HEK293 (cell line): Measurements from ENCODE around the gene PHYKPL.
A peak's percentile ranks its signal among the peaks of the same experiment; 100 is the strongest.

ENCODE experiments used
- CTCF ChIA-PET: fragments of 350-600 bp; formaldehyde crosslinking; extraction: SDS; loops from one replicate; lab custom pipeline; 2021; ENCODE audit warnings: antibody characterized with exemption; lab: Yijun Ruan, JAX
- POLR2A ChIA-PET: fragments of 300-600 bp; formaldehyde crosslinking; extraction: SDS; loops from one replicate; lab custom pipeline; 2020; ENCODE audit warnings: antibody characterized with exemption, inconsistent platforms; lab: Yijun Ruan, JAX
- H3K27ac ChIP-seq: fragments of 200-500 bp; sonication (Bioruptor generic); 2 replicates; pipeline ENCODE4 v1.5.1; 2014; ENCODE audit warnings: low read depth, low read length, control low read depth, inconsistent platforms; ENCODE audit errors: extremely low read depth
- H3K36me3 ChIP-seq, 2 experiments: fragments of 200-500 bp in 1 of 2; sonication (Bioruptor generic) in 1 of 2; 1 replicate in 1 of 2; 2 replicates in 1 of 2; pipeline ENCODE4 v1.5.1; 2014 to 2017; ENCODE audit warnings: inconsistent platforms in 2 of 2, low read length in 2 of 2; ENCODE audit not compliant: control insufficient read depth in 2 of 2, insufficient read depth in 1 of 2
- H3K4me1 ChIP-seq: fragments of 200-500 bp; sonication (Bioruptor generic); 2 replicates; pipeline ENCODE4 v1.5.1; 2014; ENCODE audit warnings: mild to moderate bottlenecking, low read length, inconsistent platforms; ENCODE audit not compliant: control insufficient read depth, insufficient read depth
- H3K4me3 ChIP-seq: 2 replicates; pipeline ENCODE4 v1.5.1; 2011; ENCODE audit warnings: low read depth, mild to moderate bottlenecking, control low read depth, low read length, moderate library complexity
- H3K9me3 ChIP-seq: fragments of 200-500 bp; sonication (Bioruptor generic); 2 replicates; pipeline ENCODE4 v1.5.1; 2014; ENCODE audit warnings: low read depth, low read length, inconsistent platforms; ENCODE audit not compliant: control insufficient read depth, insufficient read depth
- EGR2 ChIP-seq: fragments of 450-650 bp; formaldehyde crosslinking; IDR thresholded peaks from 2 replicates; pipeline ENCODE4 v1.5.1; 2016; ENCODE audit warnings: low read depth, missing biosample characterization, missing genetic modification characterization
- GLI2 ChIP-seq: fragments of 450-650 bp; formaldehyde crosslinking; IDR thresholded peaks from 2 replicates; pipeline ENCODE4; 2017; ENCODE audit warnings: missing biosample characterization, missing genetic modification characterization, low read depth, borderline replicate concordance
- HIC1 ChIP-seq: fragments of 450-650 bp; formaldehyde crosslinking; IDR thresholded peaks from 2 replicates; pipeline ENCODE4 v1.5.1; 2016; ENCODE audit warnings: missing biosample characterization, missing genetic modification characterization
- HOXC10 ChIP-seq: sonication (generic); formaldehyde crosslinking; IDR thresholded peaks from 2 replicates; pipeline ENCODE4 v1.8.1; 2023; ENCODE audit warnings: mild to moderate bottlenecking, missing genetic modification reagents
- KLF17 ChIP-seq: fragments of 450-650 bp; formaldehyde crosslinking; IDR thresholded peaks from 2 replicates; pipeline ENCODE4 v1.5.1; 2016; ENCODE audit warnings: missing biosample characterization, missing genetic modification characterization
- OVOL3 ChIP-seq: fragments of 450-650 bp; formaldehyde crosslinking; IDR thresholded peaks from 2 replicates; pipeline ENCODE4 v1.5.1; 2016; ENCODE audit warnings: missing biosample characterization, missing genetic modification characterization
- SETDB1 ChIP-seq: IDR thresholded peaks from one replicate; pipeline ENCODE4 v1.6.1; 2017; ENCODE audit warnings: mild to moderate bottlenecking, low read length, moderate library complexity, mixed read lengths; ENCODE audit not compliant: insufficient read length
- TRIM28 ChIP-seq: IDR thresholded peaks from 2 replicates; pipeline ENCODE4 v1.6.1; 2011; ENCODE audit warnings: low read length, control low read depth, borderline replicate concordance
- ZBTB10 ChIP-seq: fragments of 450-650 bp; formaldehyde crosslinking; IDR thresholded peaks from 2 replicates; pipeline ENCODE4 v1.5.1; 2016; ENCODE audit warnings: missing biosample characterization, missing genetic modification characterization
- ZBTB17 ChIP-seq: fragments of 450-650 bp; formaldehyde crosslinking; IDR thresholded peaks from 2 replicates; pipeline ENCODE4 v1.5.1; 2016; ENCODE audit warnings: missing biosample characterization, missing genetic modification characterization
- ZFHX2 ChIP-seq: fragments of 450-650 bp; formaldehyde crosslinking; conservative IDR thresholded peaks from 2 replicates; pipeline ENCODE4 v1.5.1; 2016; ENCODE audit warnings: missing biosample characterization, missing genetic modification characterization
- ZNF10 ChIP-seq: fragments of 450-650 bp; formaldehyde crosslinking; IDR thresholded peaks from 2 replicates; pipeline ENCODE4 v1.5.1; 2017; ENCODE audit warnings: missing biosample characterization, missing genetic modification characterization
- ZNF114 ChIP-seq: fragments of 450-650 bp; formaldehyde crosslinking; IDR thresholded peaks from 2 replicates; pipeline ENCODE4 v1.5.0; 2017; ENCODE audit warnings: missing biosample characterization, missing genetic modification characterization
- ZNF121 ChIP-seq: fragments of 450-650 bp; formaldehyde crosslinking; IDR thresholded peaks from 2 replicates; pipeline ENCODE4 v1.5.1; 2016; ENCODE audit warnings: missing biosample characterization, missing genetic modification characterization
- ZNF169 ChIP-seq: fragments of 450-650 bp; formaldehyde crosslinking; IDR thresholded peaks from 2 replicates; pipeline ENCODE4 v1.5.1; 2016; ENCODE audit warnings: missing biosample characterization, missing genetic modification characterization
- ZNF211 ChIP-seq: fragments of 450-650 bp; formaldehyde crosslinking; IDR thresholded peaks from 2 replicates; pipeline ENCODE4 v1.5.1; 2016; ENCODE audit warnings: low read depth, missing biosample characterization, missing genetic modification characterization
- ZNF366 ChIP-seq: fragments of 450-650 bp; formaldehyde crosslinking; conservative IDR thresholded peaks from 2 replicates; pipeline ENCODE4 v1.5.1; 2016; ENCODE audit warnings: missing biosample characterization, missing genetic modification characterization
- ZNF394 ChIP-seq: fragments of 450-650 bp; formaldehyde crosslinking; IDR thresholded peaks from 2 replicates; pipeline ENCODE4 v1.5.1; 2016; ENCODE audit warnings: missing biosample characterization, missing genetic modification characterization, mild to moderate bottlenecking, moderate library complexity, borderline replicate concordance
- ZNF404 ChIP-seq: fragments of 450-650 bp; formaldehyde crosslinking; IDR thresholded peaks from 2 replicates; pipeline ENCODE4 v1.5.1; 2017; ENCODE audit warnings: missing biosample characterization, missing genetic modification characterization
- ZNF473 ChIP-seq: fragments of 450-650 bp; formaldehyde crosslinking; IDR thresholded peaks from 2 replicates; pipeline ENCODE4 v1.5.1; 2017; ENCODE audit warnings: missing biosample characterization, missing genetic modification characterization
- ZNF596 ChIP-seq: fragments of 450-650 bp; IDR thresholded peaks from 2 replicates; pipeline ENCODE4 v1.5.0; 2018; ENCODE audit warnings: missing biosample characterization, mild to moderate bottlenecking, missing genetic modification characterization, moderate library complexity
- ZNF610 ChIP-seq: fragments of 450-650 bp; formaldehyde crosslinking; IDR thresholded peaks from 2 replicates; pipeline ENCODE4 v1.5.1; 2016; ENCODE audit warnings: missing biosample characterization, missing genetic modification characterization, borderline replicate concordance
- ZNF623 ChIP-seq: fragments of 450-650 bp; formaldehyde crosslinking; IDR thresholded peaks from 2 replicates; pipeline ENCODE4 v1.5.1; 2016; ENCODE audit warnings: missing biosample characterization, missing genetic modification characterization
- ZNF747 ChIP-seq: fragments of 450-650 bp; formaldehyde crosslinking; IDR thresholded peaks from 2 replicates; pipeline ENCODE4 v1.5.1; 2016; ENCODE audit warnings: missing biosample characterization, missing genetic modification characterization
- ZNF768 ChIP-seq: fragments of 450-650 bp; formaldehyde crosslinking; IDR thresholded peaks from 2 replicates; pipeline ENCODE4 v1.5.1; 2018; ENCODE audit warnings: missing biosample characterization, mild to moderate bottlenecking, missing genetic modification characterization

PHYKPL gene

GRCh38 chr5:178246624-178247279 is 14.2 kb upstream of the PHYKPL start:
- TF ChIP-seq HIC1 (tag by site-specific recombination) (no peak), KLF17 (tag by site-specific recombination) (no peak), ZNF10 (tag by site-specific recombination) (no peak), ZNF623 (no peak), ZNF768 (tag by site-specific recombination) (no peak), HOXC10 (CRISPR knock-in tag) (no peak), ZNF121 (tag by site-specific recombination) (no peak), ZNF394 (tag by site-specific recombination) (no peak), ZNF473 (tag by site-specific recombination) (no peak), EGR2 (tag by site-specific recombination) (no peak), SETDB1 (no peak), ZNF747 (tag by site-specific recombination) (no peak), GLI2 (no peak), TRIM28 (no peak), ZBTB10 (tag by site-specific recombination) (no peak), ZNF211 (tag by site-specific recombination) (no peak), ZNF596 (no peak), ZNF169 (tag by site-specific recombination) (no peak), ZNF610 (no peak)
- TF ChIP-seq, all 188 proteins: peak for 0
- Histone ChIP-seq H3K27ac (no peak overlapping the region), H3K9me3 (no peaks in the 10 kb centered on the region), H3K4me3 (no peak overlapping the region), H3K36me3 (no peaks in the 10 kb centered on the region), H3K4me1 (no peaks in the 10 kb centered on the region)
- POLR2A ChIA-PET, result interaction anchor here (0.5 kb wide), 1 partner anchor 12 kb away, joined by 3 read pairs; no protein-coding TSS in a partner anchor
- CTCF ChIA-PET, result interaction anchor here (1.2 kb wide), 1 partner anchor 37 kb away, joined by 3 read pairs; no protein-coding TSS in a partner anchor

GRCh38 chr5:178245389-178245788 is 12.8 kb upstream of the PHYKPL start:
- Histone ChIP-seq H3K4me3 (no peak overlapping the region), H3K36me3 (no peaks in the 10 kb centered on the region), H3K9me3 (no peaks in the 10 kb centered on the region), H3K27ac (no peak overlapping the region), H3K4me1 (no peaks in the 10 kb centered on the region)
- POLR2A ChIA-PET, result no interaction called here
- CTCF ChIA-PET, result no interaction called here
- TF ChIP-seq ZNF404 (tag by site-specific recombination) (no peak), ZFHX2 (peak; percentile 17; the same call in 1 of the 2 replicates), ZBTB17 (tag by site-specific recombination) (peak; percentile 98), ZNF473 (tag by site-specific recombination) (0 out of 2 replicates have a peak, but pooled peaks have one; percentile 19), EGR2 (tag by site-specific recombination) (peak; percentile 46; the same call in 1 of the 2 replicates), OVOL3 (tag by site-specific recombination) (no peak), ZNF366 (peak; percentile 97), ZNF114 (tag by site-specific recombination) (0 out of 2 replicates have a peak, but pooled peaks have one; percentile 41)
